ENCODE results near the gene TNIK.

The TNIK gene

GRCh38 chr3:171178714-171179113 lies 281.5 kb downstream of the TNIK start:
- Histone ChIP-seq H3K27ac (ENCODE audit: poor library complexity, severe bottlenecking) (no peak overlapping the region), H3K36me3 (ENCODE audit: low read depth) (no peaks in the 10 kb centered on the region), H3K4me1 (ENCODE audit: insufficient read depth, poor library complexity, severe bottlenecking) (no peaks in the 10 kb centered on the region), H3K9me3 (ENCODE audit: severe bottlenecking) (no peaks in the 10 kb centered on the region), H3K4me3 (ENCODE audit: severe bottlenecking) (no peak overlapping the region), H3K27me3 (ENCODE audit: insufficient read depth, poor library complexity, severe bottlenecking) (no peaks in the 10 kb centered on the region)
- TF ChIP-seq CTCF (IDR thresholded peaks at IDR 0.05; ENCODE audit: poor library complexity, severe bottlenecking), result no peak
- no peak for DNase-seq (ENCODE audit: low spot score)
- ATAC-seq (ENCODE audit: low read depth), result no peak

GRCh38 chr3:171177553-171177952 lies 282.7 kb downstream of the TNIK start:
- Histone ChIP-seq H3K36me3 (ENCODE audit: low read depth) (no peaks in the 10 kb centered on the region), H3K4me1 (ENCODE audit: insufficient read depth, poor library complexity, severe bottlenecking) (no peaks in the 10 kb centered on the region), H3K27ac (ENCODE audit: poor library complexity, severe bottlenecking) (no peak overlapping the region), H3K9me3 (ENCODE audit: severe bottlenecking) (no peaks in the 10 kb centered on the region), H3K27me3 (ENCODE audit: insufficient read depth, poor library complexity, severe bottlenecking) (no peaks in the 10 kb centered on the region), H3K4me3 (ENCODE audit: severe bottlenecking) (no peak overlapping the region)
- DNase-seq (ENCODE audit: low spot score) (no peak), ATAC-seq (ENCODE audit: low read depth) (no peak)
- no peak for TF ChIP-seq CTCF (IDR thresholded peaks at IDR 0.05; ENCODE audit: poor library complexity, severe bottlenecking)

- Histone ChIP-seq H3K4me3 (ENCODE audit: severe bottlenecking) (no peak overlapping the region), H3K4me1 (ENCODE audit: insufficient read depth, poor library complexity, severe bottlenecking) (no peaks in the 10 kb centered on the region), H3K36me3 (ENCODE audit: low read depth) (no peaks in the 10 kb centered on the region), H3K27ac (ENCODE audit: poor library complexity, severe bottlenecking) (no peak overlapping the region), H3K27me3 (ENCODE audit: insufficient read depth, poor library complexity, severe bottlenecking) (no peaks in the 10 kb centered on the region), H3K9me3 (ENCODE audit: severe bottlenecking) (no peaks in the 10 kb centered on the region)
- ATAC-seq (ENCODE audit: low read depth) (no peak), DNase-seq (ENCODE audit: low spot score) (no peak)
- no peak for TF ChIP-seq CTCF (IDR thresholded peaks at IDR 0.05; ENCODE audit: poor library complexity, severe bottlenecking)
Observed at GRCh38 chr3:171177056-171177455, 283.1 kb downstream of the TNIK start.

- Histone ChIP-seq H3K27me3 (ENCODE audit: insufficient read depth, poor library complexity, severe bottlenecking) (no peaks in the 10 kb centered on the region), H3K36me3 (ENCODE audit: low read depth) (no peaks in the 10 kb centered on the region), H3K27ac (ENCODE audit: poor library complexity, severe bottlenecking) (no peak overlapping the region), H3K4me1 (ENCODE audit: insufficient read depth, poor library complexity, severe bottlenecking) (no peaks in the 10 kb centered on the region), H3K9me3 (ENCODE audit: severe bottlenecking) (no peaks in the 10 kb centered on the region), H3K4me3 (ENCODE audit: severe bottlenecking) (no peak overlapping the region)
- ATAC-seq (ENCODE audit: low read depth) (no peak), DNase-seq (ENCODE audit: low spot score) (no peak)
- TF ChIP-seq CTCF (IDR thresholded peaks at IDR 0.05; ENCODE audit: poor library complexity, severe bottlenecking), result no peak
Observed at GRCh38 chr3:171176244-171176933, 283.8 kb downstream of the TNIK start.

- Histone ChIP-seq H3K4me3 (ENCODE audit: severe bottlenecking) (no peak overlapping the region), H3K27ac (ENCODE audit: poor library complexity, severe bottlenecking) (no peak overlapping the region), H3K4me1 (ENCODE audit: insufficient read depth, poor library complexity, severe bottlenecking) (no peaks in the 10 kb centered on the region), H3K9me3 (ENCODE audit: severe bottlenecking) (no peaks in the 10 kb centered on the region), H3K27me3 (ENCODE audit: insufficient read depth, poor library complexity, severe bottlenecking) (no peaks in the 10 kb centered on the region), H3K36me3 (ENCODE audit: low read depth) (no peaks in the 10 kb centered on the region)
- DNase-seq (ENCODE audit: low spot score) (no peak), ATAC-seq (ENCODE audit: low read depth) (no peak)
- no peak for TF ChIP-seq CTCF (IDR thresholded peaks at IDR 0.05; ENCODE audit: poor library complexity, severe bottlenecking)
Observed at GRCh38 chr3:171175741-171176234, 284.4 kb downstream of the TNIK start.

Data from RWPE2 (cell line).